Metanephros (tissue), 1 donor: ENCODE results near the gene TPGS2. TPM values are rescaled to one million over a fixed set of nuclear protein-coding genes. Genes with fewer than 3 reads are reported as not detected.

Source experiments
- total RNA-seq: library from RNA; depleted of rRNA; stranded (reverse); fragments of >200 nt; gene quantifications from one replicate; pipeline ENCODE4 v1.2.3, GENCODE V29; 2014

TPGS2 gene
- total RNA-seq: 98.9 TPM

DNA sequence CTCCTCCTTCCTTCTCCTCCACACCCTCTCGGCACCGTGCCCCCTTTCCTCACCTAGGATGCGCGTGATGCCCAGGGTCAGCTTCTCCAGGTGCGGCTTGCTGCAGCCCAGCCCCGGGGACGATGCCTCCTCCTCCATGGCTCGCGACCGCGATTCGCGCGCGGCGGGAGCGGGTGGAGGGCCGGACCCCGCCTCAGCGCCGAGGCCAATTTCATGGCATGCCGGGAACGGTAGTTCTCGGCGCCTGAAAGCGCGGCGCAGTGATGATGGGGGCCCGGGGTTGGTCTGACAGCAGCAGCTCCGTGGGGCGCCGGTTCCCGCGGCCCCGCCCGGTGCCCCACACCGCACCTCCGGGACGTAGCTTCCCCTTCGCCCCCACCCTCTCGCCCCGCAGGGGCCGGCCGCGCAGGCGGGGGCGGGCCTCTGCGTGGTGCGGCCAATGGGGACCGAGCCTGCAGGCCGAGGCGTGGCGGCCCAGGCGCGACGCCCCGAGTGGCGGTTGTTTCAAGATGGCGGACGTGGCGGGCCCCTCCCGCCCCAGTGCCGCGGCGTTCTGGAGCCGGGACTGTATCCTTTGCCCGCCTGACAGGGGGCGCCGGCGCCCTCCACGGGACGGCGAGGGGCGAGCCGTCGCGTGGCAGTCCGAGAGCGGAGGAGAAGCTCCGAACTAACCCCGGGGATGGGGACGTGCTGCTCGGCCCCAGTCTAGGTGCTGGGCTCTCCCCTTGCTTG is at the start of gene TPGS2, which contains the start of gene KIAA1328:
TPGS2 (minus strand) TSS at position 373 of the 732 bp plus-strand sequence; CDS start at position 138, 235 bp downstream.
KIAA1328 (plus strand) TSS at position 498 of the 732 bp plus-strand sequence; CDS start at position 510, 12 bp downstream.

Other genes with a start within 250 kb of the TPGS2 start
- gene KIAA1328, start 125 bp upstream of the TPGS2 start, total RNA-seq: 20.8 TPM